PC-9 (cell line): Measurements from ENCODE around the gene TCP10L. TPM values are rescaled to one million over a fixed set of nuclear protein-coding genes. Genes with fewer than 3 reads are reported as not detected.
A peak's percentile ranks its signal among the peaks of the same experiment; 100 is the strongest.

Source experiments
- BruUV-seq: library from RNA; stranded (reverse); fragments of 400-500 nt; replicated peaks from 2 replicates; lab custom pipeline; 2021; lab: Mats Ljungman, UMichigan
- CTCF ChIA-PET: fragments of 300-600 bp; sonication (Branson Sonifier 250); formaldehyde crosslinking; loops from one replicate; lab custom pipeline; 2022; ENCODE audit warnings: antibody characterized with exemption; lab: Charles Lee
- POLR2A ChIA-PET: fragments of 300-600 bp; sonication (Branson Sonifier 250); formaldehyde crosslinking; loops from one replicate; lab custom pipeline; 2022; ENCODE audit warnings: antibody characterized with exemption; ENCODE audit not compliant: unreplicated experiment; lab: Charles Lee
- DNase-seq, 2 experiments: peaks; one replicate each; pipeline versions ENCODE4 v3.0.0 to v3.0.0-alpha.2; 2015 to 2022; ENCODE audit warnings: mixed read lengths in 1 of 2
- H2AFZ ChIP-seq: fragments of 200-600 bp; sonication (generic); 2 replicates; pipeline ENCODE4 v1.8.1; 2017; ENCODE audit warnings: antibody characterized with exemption
- H3F3A ChIP-seq: fragments of 200-600 bp; sonication (generic); 2 replicates; pipeline ENCODE4 v1.8.1; 2017; ENCODE audit warnings: antibody characterized with exemption, mild to moderate bottlenecking, low read depth; ENCODE audit not compliant: insufficient read depth
- H3K27ac ChIP-seq: fragments of 200-600 bp; sonication (generic); 2 replicates; pipeline ENCODE4 v1.6.1; 2016; ENCODE audit warnings: mixed run types
- H3K27me3 ChIP-seq: fragments of 200-600 bp; sonication (generic); 2 replicates; pipeline ENCODE4 v1.6.1; 2016; ENCODE audit warnings: low read depth, mixed run types; ENCODE audit not compliant: insufficient read depth
- H3K36me3 ChIP-seq: fragments of 200-600 bp; sonication (generic); 2 replicates; pipeline ENCODE4 v1.6.1; 2016; ENCODE audit warnings: low read depth, mixed run types
- H3K4me1 ChIP-seq: fragments of 200-600 bp; sonication (generic); replicated peaks from 2 replicates; pipeline ENCODE4 v1.6.1; 2016; ENCODE audit warnings: mixed run types; ENCODE audit not compliant: insufficient read depth
- H3K4me2 ChIP-seq: fragments of 200-600 bp; sonication (generic); 2 replicates; pipeline ENCODE4 v1.6.1; 2017; ENCODE audit warnings: mixed run types
- H3K4me3 ChIP-seq: fragments of 200-600 bp; sonication (generic); 2 replicates; pipeline ENCODE4 v1.6.1; 2016; ENCODE audit warnings: mixed run types
- H3K79me2 ChIP-seq: fragments of 200-600 bp; sonication (generic); 2 replicates; pipeline ENCODE4 v1.6.1; 2017; ENCODE audit warnings: low read depth, mixed run types
- H3K9me2 ChIP-seq: fragments of 200-600 bp; sonication (generic); 2 replicates; pipeline ENCODE4 v1.8.1; 2017; ENCODE audit warnings: mild to moderate bottlenecking; ENCODE audit not compliant: insufficient read depth
- H3K9me3 ChIP-seq: fragments of 200-600 bp; sonication (generic); 2 replicates; pipeline ENCODE4 v1.8.1; 2016; ENCODE audit warnings: low read depth; ENCODE audit not compliant: insufficient read depth
- H4K20me1 ChIP-seq: fragments of 200-600 bp; sonication (generic); 2 replicates; pipeline ENCODE4 v1.8.1; 2017; ENCODE audit not compliant: insufficient read depth
- EZH2 ChIP-seq: fragments of 200-600 bp; sonication (generic); IDR thresholded peaks from 2 replicates; pipeline ENCODE4 v1.8.0; 2017; ENCODE audit warnings: antibody characterized with exemption, low read depth
- intact Hi-C: fragments of 100-400 bp; cut with micrococcal nuclease; formaldehyde crosslinking; loops from one replicate; pipeline ENCODE4 v1.10.0; 2022; ENCODE audit not compliant: unreplicated experiment
- total RNA-seq: library from RNA; stranded (reverse); gene quantifications from 2 replicates; pipeline ENCODE4 v1.2.3, GENCODE V29; 2021
- TF ChIP-seq, protein P1 (sequence below): fragments of 200-600 bp; sonication (generic); conservative IDR thresholded peaks from 2 replicates; pipeline ENCODE4 v1.6.1; 2017; ENCODE audit warnings: mixed run types, antibody characterized with exemption, mild to moderate bottlenecking, moderate library complexity

The TCP10L gene
- total RNA-seq, 1 experiment from 2014 or later: 0.68 TPM

DNA sequence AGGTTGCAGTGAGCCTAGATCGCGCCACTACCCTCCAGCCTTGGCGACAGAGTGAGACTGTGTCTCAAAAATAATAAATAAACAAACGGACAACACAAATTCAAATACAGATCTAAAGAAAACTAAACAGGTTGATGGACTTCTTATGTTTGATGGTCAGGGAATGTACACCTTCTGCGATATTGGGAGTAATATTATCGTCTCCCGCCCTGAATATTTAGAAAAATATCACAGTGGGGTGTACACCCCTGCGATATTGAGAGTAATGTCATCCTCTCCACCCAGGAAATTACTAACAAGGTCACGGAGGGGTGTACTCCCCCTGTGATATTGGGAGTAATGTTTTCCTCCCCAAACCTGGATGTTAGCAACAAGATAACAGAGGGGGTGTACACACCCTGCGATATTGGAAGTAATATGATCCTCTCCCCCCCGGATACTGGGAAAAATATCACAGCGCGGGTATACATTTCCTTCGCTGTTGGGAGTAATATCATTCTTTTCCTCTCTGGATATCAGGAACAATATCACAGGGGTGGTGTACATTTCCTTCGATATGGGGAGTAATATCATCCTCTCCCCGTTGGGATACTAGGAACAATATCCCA lies 28.2 kb upstream of the TCP10L start:
- Histone ChIP-seq H3K27ac (no peak overlapping the region), H4K20me1 (no peaks in the 10 kb centered on the region), H3K9me2 (no peaks in the 10 kb centered on the region), H3K4me2 (peak overlapping the region; percentile 92), H3K36me3 (no peaks in the 10 kb centered on the region), H3F3A (peaks cover 15% of the 10 kb centered on the region; the same call in 1 of the 2 replicates), H3K27me3 (no peaks in the 10 kb centered on the region), H3K4me3 (peak overlapping the region; percentile 90), H2AFZ (peak overlapping the region; percentile 96), H3K4me1 (peaks cover 8% of the 10 kb centered on the region; the same call in 1 of the 2 replicates), H3K9me3 (no peaks in the 10 kb centered on the region), H3K79me2 (peaks cover 22% of the 10 kb centered on the region)
- no peak for DNase-seq
- CTCF ChIA-PET: no interaction called here
- POLR2A ChIA-PET: no interaction called here
- intact Hi-C loops: no loop called here
- TF ChIP-seq, protein P1, sequence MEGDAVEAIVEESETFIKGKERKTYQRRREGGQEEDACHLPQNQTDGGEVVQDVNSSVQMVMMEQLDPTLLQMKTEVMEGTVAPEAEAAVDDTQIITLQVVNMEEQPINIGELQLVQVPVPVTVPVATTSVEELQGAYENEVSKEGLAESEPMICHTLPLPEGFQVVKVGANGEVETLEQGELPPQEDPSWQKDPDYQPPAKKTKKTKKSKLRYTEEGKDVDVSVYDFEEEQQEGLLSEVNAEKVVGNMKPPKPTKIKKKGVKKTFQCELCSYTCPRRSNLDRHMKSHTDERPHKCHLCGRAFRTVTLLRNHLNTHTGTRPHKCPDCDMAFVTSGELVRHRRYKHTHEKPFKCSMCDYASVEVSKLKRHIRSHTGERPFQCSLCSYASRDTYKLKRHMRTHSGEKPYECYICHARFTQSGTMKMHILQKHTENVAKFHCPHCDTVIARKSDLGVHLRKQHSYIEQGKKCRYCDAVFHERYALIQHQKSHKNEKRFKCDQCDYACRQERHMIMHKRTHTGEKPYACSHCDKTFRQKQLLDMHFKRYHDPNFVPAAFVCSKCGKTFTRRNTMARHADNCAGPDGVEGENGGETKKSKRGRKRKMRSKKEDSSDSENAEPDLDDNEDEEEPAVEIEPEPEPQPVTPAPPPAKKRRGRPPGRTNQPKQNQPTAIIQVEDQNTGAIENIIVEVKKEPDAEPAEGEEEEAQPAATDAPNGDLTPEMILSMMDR: no peak
- TF ChIP-seq EZH2: no peak
- no TSS peak for BruUV-seq

DNA sequence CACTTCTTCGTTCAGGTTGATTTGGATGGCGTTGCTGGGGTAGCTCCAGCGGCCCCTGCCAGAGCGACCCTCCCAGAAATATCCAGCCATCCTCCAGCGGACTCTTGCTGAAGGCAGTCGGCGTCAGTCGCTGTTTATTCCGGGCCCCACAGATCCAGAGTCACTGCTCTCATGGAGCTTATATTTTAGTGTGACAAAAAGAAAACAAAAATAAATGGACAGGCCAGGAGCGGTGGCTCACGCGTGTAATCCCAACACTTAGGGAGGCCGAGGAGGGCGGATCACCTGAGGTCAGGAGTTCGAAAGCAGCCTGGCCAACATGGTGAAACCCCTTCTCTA lies 27.6 kb upstream of the TCP10L start:
- H3K27ac ChIP-seq: peak overlapping the region; percentile 68
- no peaks in the 10 kb centered on the region for H3K36me3 ChIP-seq
- peak overlapping the region; percentile 92 for H3K4me2 ChIP-seq
- peaks cover 8% of the 10 kb centered on the region; the same call in 1 of the 2 replicates for H3K4me1 ChIP-seq
- TSS peak; percentile 86 for BruUV-seq
- intact Hi-C loops: loop anchor here (1.0 kb wide), 1 partner anchor 115 kb away; the partner anchor contains the start of gene SYNJ1
- DNase-seq: no peak
- no peaks in the 10 kb centered on the region for H3K9me3 ChIP-seq
- peak overlapping the region; percentile 96 for H2AFZ ChIP-seq
- H4K20me1 ChIP-seq: no peaks in the 10 kb centered on the region
- H3K79me2 ChIP-seq: peaks cover 22% of the 10 kb centered on the region
- ChIA-PET CTCF (no interaction called here), POLR2A (interaction anchor here (0.6 kb wide), 1 partner anchor 11 kb away, joined by 5 read pairs; no protein-coding TSS in a partner anchor)
- no peaks in the 10 kb centered on the region for H3K9me2 ChIP-seq
- no peaks in the 10 kb centered on the region for H3K27me3 ChIP-seq
- H3K4me3 ChIP-seq: peak overlapping the region; percentile 90
- peaks cover 15% of the 10 kb centered on the region; the same call in 1 of the 2 replicates for H3F3A ChIP-seq
- TF ChIP-seq, protein P1: no peak

DNA sequence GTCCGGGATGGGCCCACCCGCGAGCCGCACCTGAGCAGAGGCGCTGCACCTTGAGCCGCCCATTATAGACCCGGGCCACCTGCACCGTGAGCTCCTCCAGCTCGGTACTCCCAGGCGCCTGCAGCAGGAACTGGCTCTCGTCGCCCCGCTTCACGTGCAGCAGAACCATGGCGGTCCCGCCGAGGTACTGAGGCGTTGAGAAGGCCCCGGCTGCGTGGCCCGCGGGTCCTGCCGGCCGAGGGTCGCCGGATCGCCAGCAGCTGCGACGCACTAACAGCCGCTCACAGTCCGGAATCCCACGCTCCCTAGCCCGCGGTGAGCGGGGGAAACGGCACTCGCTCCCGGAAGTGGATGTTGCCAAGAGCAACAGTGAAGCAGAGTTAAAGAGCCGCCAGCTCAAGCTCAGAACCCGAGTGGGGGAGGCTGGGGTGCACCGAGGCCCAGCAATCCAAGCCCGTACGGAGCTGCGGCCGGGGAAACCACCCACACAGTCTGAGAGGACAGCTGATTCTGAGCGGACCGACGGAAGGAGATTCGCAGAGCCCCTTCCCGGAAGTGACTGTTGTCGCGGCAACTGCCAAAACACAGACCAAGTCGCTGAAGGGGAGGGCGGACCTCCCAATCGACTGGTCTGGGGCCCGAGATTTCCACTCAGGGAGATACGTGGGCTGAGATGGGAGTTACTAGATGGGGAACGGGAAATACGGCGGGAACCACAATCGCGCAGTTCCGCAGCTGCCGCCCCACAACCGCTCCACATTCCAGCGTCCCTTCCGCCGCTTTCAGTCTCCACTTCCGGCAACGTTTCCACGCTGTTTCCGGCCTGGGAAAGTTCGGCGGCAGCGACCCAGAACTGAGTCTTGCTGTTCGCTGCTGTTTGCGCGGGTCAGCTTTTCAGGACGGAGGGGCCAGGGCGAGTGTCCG lies 27.0 kb upstream of the TCP10L start, which contains the start of gene CFAP298:
Gene CFAP298 (minus strand): TSS at position 303 of the 924 bp plus-strand sequence. CDS start 134 bp downstream, at position 169.
- CTCF ChIA-PET: no interaction called here
- H3K9me3 ChIP-seq: no peaks in the 10 kb centered on the region
- no TSS peak for BruUV-seq

More for the DNA sequence above, 27.0 kb upstream of the TCP10L start, which contains the start of gene CFAP298:
- Histone ChIP-seq H3K4me3 (peak within 1 kb of the TSS; percentile 90), H2AFZ (peak within 1 kb of the TSS; percentile 96), H3K9me2 (no peaks in the 10 kb centered on the region), H3K27me3 (no peaks in the 10 kb centered on the region), H3K79me2 (peaks cover 22% of the 10 kb centered on the region), H3K4me2 (peak within 1 kb of the TSS; percentile 92), H4K20me1 (no peaks in the 10 kb centered on the region), H3K27ac (peak within 1 kb of the TSS; percentile 68), H3F3A (peaks cover 15% of the 10 kb centered on the region; the same call in 1 of the 2 replicates), H3K4me1 (peaks cover 8% of the 10 kb centered on the region; the same call in 1 of the 2 replicates), H3K36me3 (no peaks in the 10 kb centered on the region)
- TF ChIP-seq EZH2: no peak
- TF ChIP-seq, protein P1: no peak
- POLR2A ChIA-PET: interaction anchor here (0.6 kb wide), 2 partner anchors 12 to 1117 kb away, joined by 5 to 7 read pairs; no protein-coding TSS in a partner anchor
- intact Hi-C loops: loop anchor here (1.0 kb wide), 1 partner anchor 116 kb away; the partner anchor contains the start of gene SYNJ1
- DNase-seq: peak; percentile 76 to 81
